Measurements from ENCODE around the gene DEUP1. TPM values are rescaled to one million over a fixed set of nuclear protein-coding genes. Genes with fewer than 3 reads are reported as not detected.

DEUP1 gene
- total RNA-seq, 3 donors from 2014 or later = not detected

DNA sequence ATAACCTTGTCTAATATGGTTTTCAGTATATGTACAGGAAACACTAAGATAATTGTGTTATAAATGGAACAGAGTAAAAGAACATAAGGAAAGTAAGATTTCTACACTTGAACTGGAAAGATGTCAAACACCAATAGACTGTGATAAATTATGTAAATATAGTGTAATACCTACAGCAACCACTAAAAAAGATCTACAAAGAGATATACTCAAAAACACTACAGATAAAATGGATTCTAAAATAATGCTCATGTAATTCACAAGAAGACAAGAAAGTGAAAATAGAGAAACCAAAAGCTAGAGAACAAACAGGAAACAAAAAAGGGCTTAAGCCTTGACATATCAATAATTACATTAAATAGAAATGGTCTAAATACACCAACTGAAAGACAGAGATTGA is 30.9 kb downstream of the DEUP1 start:
- intact Hi-C loops (cut with DNase I, micrococcal nuclease) = no loop called here
- Histone ChIP-seq H3K36me3 (ENCODE audit: low read depth) (no peaks in the 10 kb centered on the region), H3K4me3 (no peak overlapping the region), H3K4me1 (ENCODE audit: low read depth) (no peaks in the 10 kb centered on the region), H3K9me3 (peaks cover 4% of the 10 kb centered on the region)
- TF ChIP-seq CTCF (IDR thresholded peaks at IDR 0.05) = no peak
- DNase-seq = no peak
- ATAC-seq = no peak

DNA sequence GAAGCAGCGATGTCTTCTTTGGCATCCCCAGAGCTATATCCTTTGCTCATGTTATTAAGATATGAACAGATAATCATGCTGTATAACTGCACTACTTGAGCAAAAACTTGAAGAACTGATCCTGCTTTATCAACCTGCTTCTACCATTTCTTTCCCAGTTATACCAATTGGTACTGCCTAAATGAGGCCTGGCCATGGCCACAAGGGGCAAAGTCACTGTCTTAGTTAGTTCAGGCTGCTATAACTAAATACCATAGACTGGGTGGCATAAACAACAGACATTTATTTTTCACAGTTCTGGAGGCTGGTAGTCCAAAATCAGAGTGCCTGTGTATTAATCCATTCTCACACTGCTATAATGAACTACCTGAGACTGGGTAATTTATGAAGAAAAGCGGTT is 37.5 kb downstream of the DEUP1 start:
- intact Hi-C loops (cut with DNase I, micrococcal nuclease) = no loop called here
- no peaks in the 10 kb centered on the region for H3K36me3 ChIP-seq (ENCODE audit: low read depth)
- TF ChIP-seq CTCF (IDR thresholded peaks at IDR 0.05) = no peak
- H3K4me3 ChIP-seq = no peak overlapping the region
- H3K9me3 ChIP-seq = no peaks in the 10 kb centered on the region
- DNase-seq (no peak), ATAC-seq (no peak)
- H3K4me1 ChIP-seq (ENCODE audit: low read depth) = no peaks in the 10 kb centered on the region

DNA sequence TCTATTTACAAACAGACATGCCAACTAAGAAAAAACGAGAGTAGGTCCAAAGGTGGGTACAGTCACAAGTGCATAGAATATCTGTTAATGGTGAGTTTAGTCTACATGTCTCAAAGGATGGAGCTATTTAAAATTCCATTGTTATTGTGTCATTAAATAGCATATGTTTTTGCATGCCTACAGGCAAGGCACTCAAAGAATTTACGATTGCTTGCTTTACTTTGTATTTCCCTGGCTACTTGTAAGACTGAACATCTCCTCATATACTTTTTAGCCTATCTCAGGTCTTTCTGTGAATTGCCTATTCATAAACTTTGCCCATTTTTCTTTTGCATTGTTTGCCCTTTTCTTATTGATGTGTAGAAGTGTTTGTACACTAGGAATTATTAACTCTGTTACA is 39.7 kb downstream of the DEUP1 start:
- no peaks in the 10 kb centered on the region for H3K4me1 ChIP-seq (ENCODE audit: low read depth)
- no peak for ATAC-seq
- no peak overlapping the region for H3K4me3 ChIP-seq
- no peaks in the 10 kb centered on the region for H3K9me3 ChIP-seq
- intact Hi-C loops (cut with DNase I, micrococcal nuclease) = no loop called here
- TF ChIP-seq CTCF (IDR thresholded peaks at IDR 0.05) = no peak
- no peaks in the 10 kb centered on the region for H3K36me3 ChIP-seq (ENCODE audit: low read depth)
- no peak for DNase-seq

- no peak for DNase-seq
- H3K4me3 ChIP-seq = no peak overlapping the region
- intact Hi-C loops (cut with DNase I, micrococcal nuclease) = no loop called here
These were observed 59.2 kb downstream of the DEUP1 start for GRCh38 chr11:93389737-93390136.

DNA sequence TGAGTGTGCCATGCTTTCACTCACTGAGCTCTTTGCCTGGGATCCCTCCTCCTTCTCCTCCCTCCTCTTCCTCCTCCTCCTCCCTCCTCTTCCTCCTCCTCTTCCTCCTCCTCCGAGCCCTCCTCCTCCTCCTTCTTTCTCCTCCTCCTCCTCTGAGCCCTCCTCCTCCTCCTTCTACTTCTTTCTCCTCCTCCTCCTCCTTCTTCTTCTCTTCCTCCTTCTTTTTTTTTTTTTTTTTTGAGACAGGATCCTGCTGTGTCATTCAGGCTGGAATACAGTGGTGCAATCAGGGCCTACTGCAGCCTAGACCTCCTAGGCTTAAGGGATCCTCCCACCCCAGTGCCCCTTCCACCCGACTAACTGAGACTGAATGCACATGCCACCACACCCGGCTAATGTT is 62.3 kb downstream of the DEUP1 start:
- no peak for ATAC-seq
- intact Hi-C loops (cut with DNase I, micrococcal nuclease) = no loop called here
- no peak for TF ChIP-seq CTCF (IDR thresholded peaks at IDR 0.05)
- DNase-seq = no peak
- no peaks in the 10 kb centered on the region for H3K4me1 ChIP-seq (ENCODE audit: low read depth)
- H3K36me3 ChIP-seq (ENCODE audit: low read depth) = no peaks in the 10 kb centered on the region
- H3K4me3 ChIP-seq = no peak overlapping the region
- H3K9me3 ChIP-seq = no peaks in the 10 kb centered on the region

More at GRCh38 chr11:93389737-93390136, 59.2 kb downstream of the DEUP1 start:
- Histone ChIP-seq H3K36me3 (ENCODE audit: low read depth) (no peaks in the 10 kb centered on the region), H3K4me1 (ENCODE audit: low read depth) (no peaks in the 10 kb centered on the region), H3K9me3 (no peaks in the 10 kb centered on the region)
- ATAC-seq = no peak
- TF ChIP-seq CTCF (IDR thresholded peaks at IDR 0.05) = no peak

- no peak for TF ChIP-seq CTCF (IDR thresholded peaks at IDR 0.05)
- no peak for ATAC-seq
These were observed 62.8 kb downstream of the DEUP1 start for GRCh38 chr11:93393386-93393785.

More at GRCh38 chr11:93393386-93393785, 62.8 kb downstream of the DEUP1 start:
- H3K4me3 ChIP-seq = no peak overlapping the region
- no peaks in the 10 kb centered on the region for H3K4me1 ChIP-seq (ENCODE audit: low read depth)
- H3K36me3 ChIP-seq (ENCODE audit: low read depth) = no peaks in the 10 kb centered on the region
- intact Hi-C loops (cut with DNase I, micrococcal nuclease) = no loop called here
- H3K9me3 ChIP-seq = no peaks in the 10 kb centered on the region
- no peak for DNase-seq

All from mucosa of descending colon (tissue), 3 donors.